ENCODE results near the gene DENND2C. TPM values are rescaled to one million over a fixed set of nuclear protein-coding genes. Genes with fewer than 3 reads are reported as not detected.
"Not testable (repeated sequence)": the region's sequence is repeated elsewhere in the genome, so short reads cannot be mapped to it uniquely, and the experiment has no call there.

The DENND2C gene
- total and polyA plus RNA-seq, 12 donors: 0.91 to 4.2 (median 1.9) TPM

DNA sequence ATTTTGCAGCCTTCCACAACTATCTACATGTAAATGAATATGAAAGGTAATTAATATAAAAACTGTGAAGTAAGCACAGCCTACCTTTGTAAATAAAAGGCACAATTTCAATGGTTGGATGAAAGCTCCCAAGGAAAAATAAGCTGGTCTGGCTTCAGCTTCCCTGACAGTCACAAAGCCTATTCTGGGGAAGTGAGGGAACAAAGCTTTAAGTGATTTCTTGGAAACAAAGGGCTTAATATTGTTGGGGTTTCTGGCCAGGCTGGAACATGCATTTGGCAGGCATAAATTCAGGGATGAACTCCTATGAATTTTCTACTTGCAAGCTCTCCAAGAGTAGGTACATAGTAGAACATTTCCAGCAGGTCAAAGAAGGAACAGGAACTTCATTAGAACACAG is 105.7 kb downstream of the DENND2C start:
- no peaks in the 10 kb centered on the region for H3K27me3 ChIP-seq
- DNase-seq: no peak
- no peak overlapping the region for H3K27ac ChIP-seq
- peaks cover 0 to 38% of the 10 kb centered on the region in 2 donors for H3K36me3 ChIP-seq (replicated peaks in 1 of 2)
- H3K4me3 ChIP-seq: no peak overlapping the region
- no peaks in the 10 kb centered on the region for H3K4me1 ChIP-seq (replicated peaks in 1 of 2)
- no peaks in the 10 kb centered on the region for H3K9me3 ChIP-seq (replicated peaks in 1 of 3)
- TF ChIP-seq, protein P1, sequence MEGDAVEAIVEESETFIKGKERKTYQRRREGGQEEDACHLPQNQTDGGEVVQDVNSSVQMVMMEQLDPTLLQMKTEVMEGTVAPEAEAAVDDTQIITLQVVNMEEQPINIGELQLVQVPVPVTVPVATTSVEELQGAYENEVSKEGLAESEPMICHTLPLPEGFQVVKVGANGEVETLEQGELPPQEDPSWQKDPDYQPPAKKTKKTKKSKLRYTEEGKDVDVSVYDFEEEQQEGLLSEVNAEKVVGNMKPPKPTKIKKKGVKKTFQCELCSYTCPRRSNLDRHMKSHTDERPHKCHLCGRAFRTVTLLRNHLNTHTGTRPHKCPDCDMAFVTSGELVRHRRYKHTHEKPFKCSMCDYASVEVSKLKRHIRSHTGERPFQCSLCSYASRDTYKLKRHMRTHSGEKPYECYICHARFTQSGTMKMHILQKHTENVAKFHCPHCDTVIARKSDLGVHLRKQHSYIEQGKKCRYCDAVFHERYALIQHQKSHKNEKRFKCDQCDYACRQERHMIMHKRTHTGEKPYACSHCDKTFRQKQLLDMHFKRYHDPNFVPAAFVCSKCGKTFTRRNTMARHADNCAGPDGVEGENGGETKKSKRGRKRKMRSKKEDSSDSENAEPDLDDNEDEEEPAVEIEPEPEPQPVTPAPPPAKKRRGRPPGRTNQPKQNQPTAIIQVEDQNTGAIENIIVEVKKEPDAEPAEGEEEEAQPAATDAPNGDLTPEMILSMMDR (IDR thresholded peaks at IDR 0.05): no peak
- TF ChIP-seq POLR2A (IDR thresholded peaks at IDR 0.05): no peak
- intact Hi-C loops (cut with DNase I): no loop called here

DNA sequence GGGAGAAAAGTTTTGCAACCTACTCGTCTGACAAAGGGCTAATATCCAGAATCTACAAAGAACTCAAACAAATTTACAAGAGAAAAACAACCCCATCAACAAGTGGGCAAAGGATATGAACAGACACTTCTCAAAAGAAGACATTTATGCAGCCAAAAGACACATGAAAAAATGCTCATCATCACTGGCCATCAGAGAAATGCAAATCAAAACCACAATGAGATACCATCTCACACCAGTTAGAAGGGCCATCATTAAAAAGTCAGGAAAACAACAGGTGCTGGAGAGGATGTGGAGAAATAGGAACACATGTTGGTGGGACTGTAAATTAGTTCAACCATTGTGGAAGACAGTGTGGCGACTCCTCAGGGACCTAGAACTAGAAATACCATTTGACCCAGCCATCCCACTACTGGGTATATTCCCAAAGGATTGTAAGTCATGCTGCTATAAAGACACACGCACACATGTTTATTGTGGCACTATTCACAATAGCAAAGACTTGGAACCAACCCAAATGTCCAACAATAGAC is 106.8 kb downstream of the DENND2C start:
- H3K27me3 ChIP-seq; H3K4me3 ChIP-seq; H3K4me1 ChIP-seq (replicated peaks in 1 of 2); H3K9me3 ChIP-seq (replicated peaks in 1 of 3); H3K27ac ChIP-seq; DNase-seq; intact Hi-C loops (cut with DNase I): not testable (repeated sequence)
- 89 to 92% (median 90%) methylated on average over 3 of the region's 3 CpGs for WGBS, 4 donors
- H3K36me3 ChIP-seq (replicated peaks in 1 of 2): peaks cover 0 to 27% of the 10 kb centered on the region in 2 donors

DNA sequence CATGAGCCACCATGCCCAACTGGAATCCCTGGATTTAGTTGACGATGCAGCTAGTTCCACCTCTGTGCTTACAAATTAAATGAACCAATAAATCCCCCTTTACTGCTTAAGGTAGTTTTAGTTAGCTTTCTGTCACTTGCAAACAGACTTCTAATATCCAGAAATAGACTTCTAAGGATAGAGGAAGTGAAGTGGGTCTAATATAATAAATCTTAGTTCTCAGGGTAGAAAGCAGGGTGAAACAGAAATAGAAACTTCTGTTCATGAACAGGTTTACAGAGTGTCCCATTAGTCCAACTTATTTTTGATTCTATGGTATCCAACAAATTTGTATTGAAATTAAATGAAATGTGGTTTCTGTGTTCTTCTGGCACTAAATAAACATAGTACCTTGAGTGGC is 108.5 kb downstream of the DENND2C start:
- DNase-seq: no peak
- H3K4me1 ChIP-seq (replicated peaks in 1 of 2): no peaks in the 10 kb centered on the region
- no peak overlapping the region for H3K4me3 ChIP-seq
- TF ChIP-seq, protein P1 (IDR thresholded peaks at IDR 0.05): no peak
- TF ChIP-seq POLR2A (IDR thresholded peaks at IDR 0.05): no peak
- H3K27ac ChIP-seq: no peak overlapping the region
- peaks cover 0 to 10% of the 10 kb centered on the region in 2 donors for H3K36me3 ChIP-seq (replicated peaks in 1 of 2)
- H3K27me3 ChIP-seq: no peaks in the 10 kb centered on the region
- H3K9me3 ChIP-seq (replicated peaks in 1 of 3): no peaks in the 10 kb centered on the region
- intact Hi-C loops (cut with DNase I): no loop called here
- 75 to 88% (median 81%) methylated on average over 1 of the region's 1 CpG for WGBS, 4 donors

DNA sequence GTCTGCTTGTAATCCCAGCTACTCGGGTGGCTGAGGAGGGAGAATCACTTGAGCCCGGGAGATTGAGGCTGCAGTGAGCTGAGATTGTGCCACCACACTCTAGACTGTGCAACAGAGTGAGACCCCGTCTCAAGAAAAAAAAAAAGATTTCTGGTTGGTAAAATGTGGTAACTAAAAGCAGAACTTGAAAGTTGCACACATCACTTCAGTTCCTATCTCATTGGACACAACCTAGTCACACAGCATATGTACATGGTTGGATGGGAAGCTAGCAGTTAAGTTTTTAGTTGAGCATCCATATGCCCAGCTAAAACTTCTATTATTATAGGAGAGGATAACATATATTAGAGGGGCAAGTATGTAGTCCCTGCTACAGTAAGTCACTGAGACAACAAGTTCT is 110.5 kb downstream of the DENND2C start:
- Histone ChIP-seq H3K27me3 (no peaks in the 10 kb centered on the region), H3K27ac (no peak overlapping the region), H3K4me1 (replicated peaks in 1 of 2) (no peaks in the 10 kb centered on the region), H3K9me3 (replicated peaks in 1 of 3) (no peaks in the 10 kb centered on the region), H3K36me3 (replicated peaks in 1 of 2) (no peaks in the 10 kb centered on the region), H3K4me3 (no peak overlapping the region)
- TF ChIP-seq POLR2A (IDR thresholded peaks at IDR 0.05): no peak
- TF ChIP-seq, protein P1 (IDR thresholded peaks at IDR 0.05): no peak
- DNase-seq: no peak
- intact Hi-C loops (cut with DNase I): loop anchor here in 1 of 2 donors (10.0 kb wide), 1 partner anchor 215 kb away; no protein-coding TSS in a partner anchor
- 66 to 83% (median 74%) methylated on average over 3 of the region's 3 CpGs for WGBS, 4 donors

DNA sequence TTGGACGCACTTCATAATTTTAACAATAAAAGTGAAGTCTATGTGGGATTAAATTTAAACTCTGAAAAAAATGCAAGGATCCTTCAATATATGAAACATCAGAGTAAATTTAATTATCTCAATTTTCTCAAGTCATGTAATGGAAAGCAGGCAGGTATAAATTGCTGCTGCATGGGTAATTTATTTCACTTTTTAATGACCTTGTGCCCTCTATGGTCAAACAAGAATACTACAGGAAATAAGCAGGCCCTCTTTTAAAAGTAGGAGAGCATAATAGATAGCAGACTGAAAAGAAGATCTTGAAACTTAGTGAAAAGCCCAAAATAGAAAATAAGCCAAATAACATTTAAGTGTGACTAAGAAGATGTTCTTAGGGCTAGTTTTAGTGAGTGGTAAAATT is 111.3 kb downstream of the DENND2C start:
- Histone ChIP-seq H3K9me3 (replicated peaks in 1 of 3) (no peaks in the 10 kb centered on the region), H3K36me3 (replicated peaks in 1 of 2) (no peaks in the 10 kb centered on the region), H3K27me3 (no peaks in the 10 kb centered on the region), H3K4me3 (no peak overlapping the region), H3K4me1 (replicated peaks in 1 of 2) (no peaks in the 10 kb centered on the region), H3K27ac (no peak overlapping the region)
- no peak for DNase-seq
- WGBS, 4 donors: 92 to 100% (median 95%) methylated on average over 1 of the region's 1 CpG
- intact Hi-C loops (cut with DNase I): loop anchor here in 1 of 2 donors (10.0 kb wide), 1 partner anchor 214 kb away; no protein-coding TSS in a partner anchor
- TF ChIP-seq, protein P1 (IDR thresholded peaks at IDR 0.05): peak in 5 of 6 experiments; percentile 29 to 52 (median 36)
- TF ChIP-seq POLR2A (IDR thresholded peaks at IDR 0.05): no peak

All from adrenal gland (tissue), 12 donors.